ENCODE measurements around the gene GABRR1.
A peak's percentile ranks its signal among the peaks of the same experiment; 100 is the strongest.

GABRR1 gene

DNA sequence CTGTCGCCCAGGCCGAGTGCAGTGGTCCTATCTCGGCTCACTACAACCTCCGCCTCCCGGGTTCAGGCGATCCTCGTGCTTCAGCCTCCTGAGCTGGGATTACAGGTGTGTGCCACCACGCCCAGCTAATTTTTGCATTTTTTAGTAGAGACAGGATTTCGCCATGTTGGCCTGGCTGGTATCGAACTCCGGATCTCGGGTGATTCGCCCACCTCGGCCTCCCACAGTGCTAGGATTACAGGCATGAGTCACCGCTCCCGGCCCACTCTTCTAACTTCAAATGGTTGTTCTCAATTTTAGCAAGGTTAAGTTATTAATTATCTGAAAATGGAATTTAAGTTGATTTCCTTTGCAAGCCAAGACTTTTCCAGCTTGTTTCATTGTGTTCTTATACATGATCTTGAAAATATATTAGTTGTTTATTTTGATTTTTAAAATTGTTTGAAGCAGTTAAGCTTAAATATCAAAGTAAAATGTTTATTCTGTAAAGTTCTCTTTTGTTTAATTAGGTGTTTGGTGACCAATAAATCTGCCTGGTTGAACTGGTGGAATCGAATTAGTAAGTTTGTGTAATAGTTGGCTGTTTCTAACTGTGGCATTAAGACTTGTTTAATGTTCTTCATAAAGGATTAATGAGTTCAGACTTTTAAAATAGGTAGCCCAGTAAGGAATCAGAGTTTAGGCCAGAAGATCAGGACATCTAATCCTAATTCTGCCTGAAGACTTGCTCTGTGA, 69.0 kb downstream of the GABRR1 start:
- no peaks in the 10 kb centered on the region; the same call in 1 of the 2 replicates for H4K20me1 ChIP-seq (ENCODE audit: control insufficient read depth, insufficient read depth, low read depth, low read length)

GRCh38 chr6:89146718-89147700, 70.1 kb downstream of the GABRR1 start:
- TF ChIP-seq EZH2phosphoT487 (IDR thresholded peaks at IDR 0.05; ENCODE audit: borderline replicate concordance, low read length), result no peak
- TF ChIP-seq, protein P1, sequence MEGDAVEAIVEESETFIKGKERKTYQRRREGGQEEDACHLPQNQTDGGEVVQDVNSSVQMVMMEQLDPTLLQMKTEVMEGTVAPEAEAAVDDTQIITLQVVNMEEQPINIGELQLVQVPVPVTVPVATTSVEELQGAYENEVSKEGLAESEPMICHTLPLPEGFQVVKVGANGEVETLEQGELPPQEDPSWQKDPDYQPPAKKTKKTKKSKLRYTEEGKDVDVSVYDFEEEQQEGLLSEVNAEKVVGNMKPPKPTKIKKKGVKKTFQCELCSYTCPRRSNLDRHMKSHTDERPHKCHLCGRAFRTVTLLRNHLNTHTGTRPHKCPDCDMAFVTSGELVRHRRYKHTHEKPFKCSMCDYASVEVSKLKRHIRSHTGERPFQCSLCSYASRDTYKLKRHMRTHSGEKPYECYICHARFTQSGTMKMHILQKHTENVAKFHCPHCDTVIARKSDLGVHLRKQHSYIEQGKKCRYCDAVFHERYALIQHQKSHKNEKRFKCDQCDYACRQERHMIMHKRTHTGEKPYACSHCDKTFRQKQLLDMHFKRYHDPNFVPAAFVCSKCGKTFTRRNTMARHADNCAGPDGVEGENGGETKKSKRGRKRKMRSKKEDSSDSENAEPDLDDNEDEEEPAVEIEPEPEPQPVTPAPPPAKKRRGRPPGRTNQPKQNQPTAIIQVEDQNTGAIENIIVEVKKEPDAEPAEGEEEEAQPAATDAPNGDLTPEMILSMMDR (IDR thresholded peaks at IDR 0.05; ENCODE audit: low read depth, low read length, poor library complexity, severe bottlenecking), result no peak
- Histone ChIP-seq H3K4me3 (ENCODE audit: low read length) (peak overlapping the region; percentile 96), H4K20me1 (ENCODE audit: control insufficient read depth, insufficient read depth, low read depth, low read length) (no peaks in the 10 kb centered on the region; the same call in 1 of the 2 replicates), H3K27ac (ENCODE audit: low read depth, low read length) (peak overlapping the region; percentile 74), H3K9me2 (replicated peaks; ENCODE audit: control insufficient read depth, low read length) (no peaks in the 10 kb centered on the region), H3K36me3 (ENCODE audit: control insufficient read depth, low read length) (peaks cover 38% of the 10 kb centered on the region), H3K27me3 (ENCODE audit: control insufficient read depth, low read length) (no peaks in the 10 kb centered on the region), H3K9me3 (ENCODE audit: control insufficient read depth, insufficient read depth, low read length) (no peaks in the 10 kb centered on the region), H3K4me2 (ENCODE audit: low read length) (peak overlapping the region; percentile 70), H3F3A (ENCODE audit: control insufficient read depth, insufficient read depth) (peaks cover 8% of the 10 kb centered on the region), H3K4me1 (ENCODE audit: control insufficient read depth, low read length) (peaks cover 47% of the 10 kb centered on the region), H3K79me2 (ENCODE audit: control insufficient read depth, low read length) (peaks cover 69% of the 10 kb centered on the region)

More for the DNA sequence above, 69.0 kb downstream of the GABRR1 start:
- peaks cover 47% of the 10 kb centered on the region for H3K4me1 ChIP-seq (ENCODE audit: control insufficient read depth, low read length)
- H3K4me2 ChIP-seq (ENCODE audit: low read length), result peak overlapping the region; percentile 70
- no peaks in the 10 kb centered on the region for H3K9me2 ChIP-seq (replicated peaks; ENCODE audit: control insufficient read depth, low read length)
- H3K27me3 ChIP-seq (ENCODE audit: control insufficient read depth, low read length), result no peaks in the 10 kb centered on the region
- peaks cover 50% of the 10 kb centered on the region for H3K36me3 ChIP-seq (ENCODE audit: control insufficient read depth, low read length)
- H3K27ac ChIP-seq (ENCODE audit: low read depth, low read length), result no peak overlapping the region
- TF ChIP-seq, protein P1 (IDR thresholded peaks at IDR 0.05; ENCODE audit: low read depth, low read length, poor library complexity, severe bottlenecking), result no peak
- no peak for TF ChIP-seq EZH2phosphoT487 (IDR thresholded peaks at IDR 0.05; ENCODE audit: borderline replicate concordance, low read length)
- H3K4me3 ChIP-seq (ENCODE audit: low read length), result peak overlapping the region; percentile 96
- peaks cover 80% of the 10 kb centered on the region for H3K79me2 ChIP-seq (ENCODE audit: control insufficient read depth, low read length)
- H3F3A ChIP-seq (ENCODE audit: control insufficient read depth, insufficient read depth), result peaks cover 8% of the 10 kb centered on the region
- no peaks in the 10 kb centered on the region for H3K9me3 ChIP-seq (ENCODE audit: control insufficient read depth, insufficient read depth, low read length)

GRCh38 chr6:89145956-89146717, 71.0 kb downstream of the GABRR1 start, which contains the start of gene PM20D2:
Gene PM20D2 (plus strand): TSS chr6:89146055. CDS start chr6:89146145, 90 bp downstream.
- Histone ChIP-seq H3K4me2 (ENCODE audit: low read length) (peak within 1 kb of the TSS; percentile 70), H3K4me1 (ENCODE audit: control insufficient read depth, low read length) (peaks cover 47% of the 10 kb centered on the region), H4K20me1 (ENCODE audit: control insufficient read depth, insufficient read depth, low read depth, low read length) (no peaks in the 10 kb centered on the region; the same call in 1 of the 2 replicates), H3K79me2 (ENCODE audit: control insufficient read depth, low read length) (peaks cover 61% of the 10 kb centered on the region), H3K27me3 (ENCODE audit: control insufficient read depth, low read length) (no peaks in the 10 kb centered on the region), H3K4me3 (ENCODE audit: low read length) (peak within 1 kb of the TSS; percentile 96), H3F3A (ENCODE audit: control insufficient read depth, insufficient read depth) (peaks cover 8% of the 10 kb centered on the region), H3K9me2 (replicated peaks; ENCODE audit: control insufficient read depth, low read length) (no peaks in the 10 kb centered on the region), H3K9me3 (ENCODE audit: control insufficient read depth, insufficient read depth, low read length) (no peaks in the 10 kb centered on the region), H3K27ac (ENCODE audit: low read depth, low read length) (peak within 1 kb of the TSS; percentile 74), H3K36me3 (ENCODE audit: control insufficient read depth, low read length) (peaks cover 30% of the 10 kb centered on the region)
- TF ChIP-seq, protein P1 (IDR thresholded peaks at IDR 0.05; ENCODE audit: low read depth, low read length, poor library complexity, severe bottlenecking), result no peak
- TF ChIP-seq EZH2phosphoT487 (IDR thresholded peaks at IDR 0.05; ENCODE audit: borderline replicate concordance, low read length), result no peak
